SK-N-SH treated with all-trans-retinoic acid at 6 μM for 48 hours (cell line): ENCODE measurements around the gene SFMBT1.
A peak's percentile ranks its signal among the peaks of the same experiment; 100 is the strongest.

Source experiments
- ATAC-seq: fragments of 200-7000 bp; cut with Tn5 transposase; 3 replicates; pipeline ENCODE4 v1.9.1; 2020; ENCODE audit warnings: mild to moderate bottlenecking, moderate library complexity
- ARNTL ChIP-seq: fragments of 450-650 bp; formaldehyde crosslinking; IDR thresholded peaks from 2 replicates; pipeline ENCODE4 v1.5.0; 2020; ENCODE audit warnings: low read depth, mild to moderate bottlenecking, moderate library complexity, borderline replicate concordance
- BACH2 ChIP-seq: fragments of 250-450 bp; sonication (Bioruptor Pico); IDR thresholded peaks from 2 replicates; pipeline ENCODE4 v1.9.0; 2021; ENCODE audit warnings: mild to moderate bottlenecking, borderline replicate concordance
- CSDC2 ChIP-seq: fragments of 250-450 bp; sonication (Bioruptor Pico); IDR thresholded peaks from 2 replicates; pipeline ENCODE4 v1.5.0; 2020; ENCODE audit warnings: mild to moderate bottlenecking, moderate library complexity
- ESRRG ChIP-seq: fragments of 250-450 bp; sonication (Bioruptor Pico); IDR thresholded peaks from 2 replicates; pipeline ENCODE4 v1.6.1; 2021; ENCODE audit warnings: mild to moderate bottlenecking
- GLIS3 ChIP-seq: fragments of 250-450 bp; sonication (Bioruptor Pico); IDR thresholded peaks from 2 replicates; pipeline ENCODE4 v1.5.0; 2020; ENCODE audit warnings: mild to moderate bottlenecking, moderate library complexity
- ISL1 ChIP-seq: fragments of 250-450 bp; sonication (Bioruptor Pico); IDR thresholded peaks from 2 replicates; pipeline ENCODE4 v2.1.2; 2022; ENCODE audit warnings: mild to moderate bottlenecking, moderate library complexity
- OSR1 ChIP-seq: fragments of 250-450 bp; sonication (Bioruptor Pico); IDR thresholded peaks from 2 replicates; pipeline ENCODE4 v1.8.0; 2022; ENCODE audit warnings: moderate library complexity, mild to moderate bottlenecking, inconsistent platforms
- POU6F1 ChIP-seq: fragments of 250-450 bp; sonication (Bioruptor Pico); IDR thresholded peaks from 2 replicates; pipeline ENCODE4 v1.8.0; 2021; ENCODE audit warnings: low read depth, mild to moderate bottlenecking, moderate library complexity, borderline replicate concordance
- PPARA ChIP-seq: fragments of 250-450 bp; sonication (Bioruptor Pico); IDR thresholded peaks from 2 replicates; pipeline ENCODE4 v1.5.0; 2020; ENCODE audit warnings: mild to moderate bottlenecking, borderline replicate concordance
- RARB ChIP-seq: fragments of 250-450 bp; sonication (Bioruptor Pico); IDR thresholded peaks from 2 replicates; pipeline ENCODE4 v1.8.0; 2021; ENCODE audit warnings: mild to moderate bottlenecking, moderate library complexity
- SNAI2 ChIP-seq: fragments of 250-450 bp; sonication (Bioruptor Pico); IDR thresholded peaks from 2 replicates; pipeline ENCODE4 v1.5.0; 2020; ENCODE audit warnings: mild to moderate bottlenecking, moderate library complexity
- TOX ChIP-seq: fragments of 250-450 bp; sonication (Bioruptor Pico); IDR thresholded peaks from 2 replicates; pipeline ENCODE4 v1.8.0; 2021; ENCODE audit warnings: mild to moderate bottlenecking, moderate library complexity, borderline replicate concordance
- ZFP3 ChIP-seq: fragments of 250-450 bp; sonication (Bioruptor Pico); IDR thresholded peaks from 2 replicates; pipeline ENCODE4 v1.5.0; 2020; ENCODE audit warnings: mild to moderate bottlenecking, moderate library complexity
- ZFP30 ChIP-seq: fragments of 450-650 bp; formaldehyde crosslinking; IDR thresholded peaks from 2 replicates; pipeline ENCODE4 v1.5.0; 2022; ENCODE audit warnings: mild to moderate bottlenecking, moderate library complexity
- ZNF565 ChIP-seq: fragments of 450-650 bp; formaldehyde crosslinking; conservative IDR thresholded peaks from 2 replicates; pipeline ENCODE4 v1.5.0; 2020; ENCODE audit warnings: low read depth, mild to moderate bottlenecking, moderate library complexity
- ZNF70 ChIP-seq: fragments of 450-650 bp; formaldehyde crosslinking; IDR thresholded peaks from 2 replicates; pipeline ENCODE4 v1.5.0; 2020; ENCODE audit warnings: mild to moderate bottlenecking, moderate library complexity
- ZNF8 ChIP-seq: fragments of 450-650 bp; formaldehyde crosslinking; IDR thresholded peaks from 2 replicates; pipeline ENCODE4 v1.5.0; 2020; ENCODE audit warnings: mild to moderate bottlenecking, moderate library complexity
- TF ChIP-seq, protein P1 (sequence below): fragments of 250-450 bp; sonication (Bioruptor Pico); IDR thresholded peaks from 2 replicates; pipeline ENCODE4 v1.5.1; 2020; ENCODE audit warnings: low read depth, mild to moderate bottlenecking, moderate library complexity
- TF ChIP-seq, protein P2 (sequence below): fragments of 250-450 bp; sonication (Bioruptor Pico); IDR thresholded peaks from 2 replicates; pipeline ENCODE4 v1.8.0; 2020; ENCODE audit warnings: mild to moderate bottlenecking, moderate library complexity, borderline replicate concordance
- TF ChIP-seq, protein P3 (sequence below): fragments of 250-450 bp; sonication (Bioruptor Pico); IDR thresholded peaks from 2 replicates; pipeline ENCODE4 v1.5.1; 2021; ENCODE audit warnings: mild to moderate bottlenecking, moderate library complexity
- TF ChIP-seq, protein P4 (sequence below): fragments of 250-450 bp; sonication (Bioruptor Pico); IDR thresholded peaks from 2 replicates; pipeline ENCODE4 v1.5.0; 2020; ENCODE audit warnings: mild to moderate bottlenecking, moderate library complexity

The SFMBT1 gene

GRCh38 chr3:53049987-53050386 lies 4.1 kb upstream of the SFMBT1 start:
- ATAC-seq, result no peak

GRCh38 chr3:53046171-53047170 lies 598 bp upstream of the SFMBT1 start:
- peak; percentile 55 for ATAC-seq

More at GRCh38 chr3:53049987-53050386, 4.1 kb upstream of the SFMBT1 start:
- TF ChIP-seq POU6F1 (no peak), ZFP30 (CRISPR knock-in tag) (no peak)

DNA sequence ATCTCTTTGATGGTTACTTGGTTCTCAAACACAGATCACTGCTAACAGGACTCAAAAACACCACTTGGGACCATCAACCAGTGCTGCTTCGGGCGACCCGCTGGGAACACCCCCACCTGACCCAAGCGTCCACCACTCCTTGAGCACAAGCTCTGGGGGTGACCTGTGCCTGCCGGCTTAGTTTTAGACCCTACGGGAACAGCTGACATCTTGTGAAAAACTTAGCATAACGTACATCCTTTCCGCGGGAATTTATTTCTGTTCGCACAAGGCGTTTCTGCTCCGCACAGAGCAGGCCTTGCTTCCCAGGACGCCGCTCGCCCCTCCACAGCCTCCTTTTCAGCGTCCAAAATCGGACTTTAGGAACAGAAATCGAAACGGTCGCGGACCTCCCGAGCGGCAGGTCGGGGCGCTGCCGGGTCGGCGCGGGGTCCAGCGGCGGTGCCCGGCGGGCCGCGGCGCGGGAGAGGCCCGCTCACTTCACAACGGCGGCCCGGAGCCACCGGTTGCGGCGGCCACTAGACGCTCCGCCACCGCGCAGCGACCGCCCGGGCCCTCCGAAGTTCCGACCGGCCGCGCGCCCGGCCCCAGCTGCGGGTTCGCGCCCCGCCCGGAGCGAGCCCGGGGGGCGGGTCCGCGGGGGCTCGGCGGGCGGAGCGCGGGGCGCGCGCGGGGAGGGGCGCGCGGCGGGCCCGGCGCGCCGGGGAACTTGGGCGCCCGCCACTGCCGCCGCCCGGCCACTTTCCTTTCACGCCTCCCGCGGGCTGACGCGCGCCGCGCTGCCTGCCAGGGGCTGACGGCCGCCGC lies 959 bp downstream of the SFMBT1 start:
- no peak for TF ChIP-seq ESRRG (CRISPR knock-in tag)
- no peak for TF ChIP-seq PPARA (CRISPR knock-in tag)
- TF ChIP-seq BACH2 (CRISPR knock-in tag), result no peak
- TF ChIP-seq, protein P1, sequence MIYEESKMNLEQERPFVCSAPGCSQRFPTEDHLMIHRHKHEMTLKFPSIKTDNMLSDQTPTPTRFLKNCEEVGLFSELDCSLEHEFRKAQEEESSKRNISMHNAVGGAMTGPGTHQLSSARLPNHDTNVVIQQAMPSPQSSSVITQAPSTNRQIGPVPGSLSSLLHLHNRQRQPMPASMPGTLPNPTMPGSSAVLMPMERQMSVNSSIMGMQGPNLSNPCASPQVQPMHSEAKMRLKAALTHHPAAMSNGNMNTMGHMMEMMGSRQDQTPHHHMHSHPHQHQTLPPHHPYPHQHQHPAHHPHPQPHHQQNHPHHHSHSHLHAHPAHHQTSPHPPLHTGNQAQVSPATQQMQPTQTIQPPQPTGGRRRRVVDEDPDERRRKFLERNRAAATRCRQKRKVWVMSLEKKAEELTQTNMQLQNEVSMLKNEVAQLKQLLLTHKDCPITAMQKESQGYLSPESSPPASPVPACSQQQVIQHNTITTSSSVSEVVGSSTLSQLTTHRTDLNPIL (CRISPR knock-in tag), result no peak
- TF ChIP-seq, protein P2, sequence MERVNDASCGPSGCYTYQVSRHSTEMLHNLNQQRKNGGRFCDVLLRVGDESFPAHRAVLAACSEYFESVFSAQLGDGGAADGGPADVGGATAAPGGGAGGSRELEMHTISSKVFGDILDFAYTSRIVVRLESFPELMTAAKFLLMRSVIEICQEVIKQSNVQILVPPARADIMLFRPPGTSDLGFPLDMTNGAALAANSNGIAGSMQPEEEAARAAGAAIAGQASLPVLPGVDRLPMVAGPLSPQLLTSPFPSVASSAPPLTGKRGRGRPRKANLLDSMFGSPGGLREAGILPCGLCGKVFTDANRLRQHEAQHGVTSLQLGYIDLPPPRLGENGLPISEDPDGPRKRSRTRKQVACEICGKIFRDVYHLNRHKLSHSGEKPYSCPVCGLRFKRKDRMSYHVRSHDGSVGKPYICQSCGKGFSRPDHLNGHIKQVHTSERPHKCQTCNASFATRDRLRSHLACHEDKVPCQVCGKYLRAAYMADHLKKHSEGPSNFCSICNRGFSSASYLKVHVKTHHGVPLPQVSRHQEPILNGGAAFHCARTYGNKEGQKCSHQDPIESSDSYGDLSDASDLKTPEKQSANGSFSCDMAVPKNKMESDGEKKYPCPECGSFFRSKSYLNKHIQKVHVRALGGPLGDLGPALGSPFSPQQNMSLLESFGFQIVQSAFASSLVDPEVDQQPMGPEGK (CRISPR knock-in tag), result no peak
- ATAC-seq, result peak; percentile 34

More at GRCh38 chr3:53046171-53047170, 598 bp upstream of the SFMBT1 start:
- TF ChIP-seq ARNTL (CRISPR knock-in tag), result no peak
- TF ChIP-seq ZNF565, result no peak
- TF ChIP-seq ISL1 (CRISPR knock-in tag), result no peak
- TF ChIP-seq ZFP30 (CRISPR knock-in tag), result no peak
- TF ChIP-seq, protein P3, sequence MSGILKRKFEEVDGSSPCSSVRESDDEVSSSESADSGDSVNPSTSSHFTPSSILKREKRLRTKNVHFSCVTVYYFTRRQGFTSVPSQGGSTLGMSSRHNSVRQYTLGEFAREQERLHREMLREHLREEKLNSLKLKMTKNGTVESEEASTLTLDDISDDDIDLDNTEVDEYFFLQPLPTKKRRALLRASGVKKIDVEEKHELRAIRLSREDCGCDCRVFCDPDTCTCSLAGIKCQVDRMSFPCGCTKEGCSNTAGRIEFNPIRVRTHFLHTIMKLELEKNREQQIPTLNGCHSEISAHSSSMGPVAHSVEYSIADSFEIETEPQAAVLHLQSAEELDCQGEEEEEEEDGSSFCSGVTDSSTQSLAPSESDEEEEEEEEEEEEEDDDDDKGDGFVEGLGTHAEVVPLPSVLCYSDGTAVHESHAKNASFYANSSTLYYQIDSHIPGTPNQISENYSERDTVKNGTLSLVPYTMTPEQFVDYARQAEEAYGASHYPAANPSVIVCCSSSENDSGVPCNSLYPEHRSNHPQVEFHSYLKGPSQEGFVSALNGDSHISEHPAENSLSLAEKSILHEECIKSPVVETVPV, result no peak
- TF ChIP-seq ESRRG (CRISPR knock-in tag), result no peak
- no peak for TF ChIP-seq ZNF70 (CRISPR knock-in tag)
- TF ChIP-seq, protein P2 (CRISPR knock-in tag), result no peak

GRCh38 chr3:53044371-53044710 lies 1.5 kb downstream of the SFMBT1 start:
- ATAC-seq, result no peak
- TF ChIP-seq ZFP30 (CRISPR knock-in tag) (no peak), ZNF70 (CRISPR knock-in tag) (no peak), ESRRG (CRISPR knock-in tag) (no peak), RARB (CRISPR knock-in tag) (no peak), ISL1 (CRISPR knock-in tag) (no peak), CSDC2 (CRISPR knock-in tag) (no peak), ARNTL (CRISPR knock-in tag) (no peak), SNAI2 (CRISPR knock-in tag) (no peak), ZFP3 (CRISPR knock-in tag) (no peak), ZNF565 (no peak), TOX (CRISPR knock-in tag) (no peak), ZNF8 (no peak), GLIS3 (CRISPR knock-in tag) (no peak), OSR1 (CRISPR knock-in tag) (no peak)
- TF ChIP-seq, protein P3, result no peak
- TF ChIP-seq, protein P4, sequence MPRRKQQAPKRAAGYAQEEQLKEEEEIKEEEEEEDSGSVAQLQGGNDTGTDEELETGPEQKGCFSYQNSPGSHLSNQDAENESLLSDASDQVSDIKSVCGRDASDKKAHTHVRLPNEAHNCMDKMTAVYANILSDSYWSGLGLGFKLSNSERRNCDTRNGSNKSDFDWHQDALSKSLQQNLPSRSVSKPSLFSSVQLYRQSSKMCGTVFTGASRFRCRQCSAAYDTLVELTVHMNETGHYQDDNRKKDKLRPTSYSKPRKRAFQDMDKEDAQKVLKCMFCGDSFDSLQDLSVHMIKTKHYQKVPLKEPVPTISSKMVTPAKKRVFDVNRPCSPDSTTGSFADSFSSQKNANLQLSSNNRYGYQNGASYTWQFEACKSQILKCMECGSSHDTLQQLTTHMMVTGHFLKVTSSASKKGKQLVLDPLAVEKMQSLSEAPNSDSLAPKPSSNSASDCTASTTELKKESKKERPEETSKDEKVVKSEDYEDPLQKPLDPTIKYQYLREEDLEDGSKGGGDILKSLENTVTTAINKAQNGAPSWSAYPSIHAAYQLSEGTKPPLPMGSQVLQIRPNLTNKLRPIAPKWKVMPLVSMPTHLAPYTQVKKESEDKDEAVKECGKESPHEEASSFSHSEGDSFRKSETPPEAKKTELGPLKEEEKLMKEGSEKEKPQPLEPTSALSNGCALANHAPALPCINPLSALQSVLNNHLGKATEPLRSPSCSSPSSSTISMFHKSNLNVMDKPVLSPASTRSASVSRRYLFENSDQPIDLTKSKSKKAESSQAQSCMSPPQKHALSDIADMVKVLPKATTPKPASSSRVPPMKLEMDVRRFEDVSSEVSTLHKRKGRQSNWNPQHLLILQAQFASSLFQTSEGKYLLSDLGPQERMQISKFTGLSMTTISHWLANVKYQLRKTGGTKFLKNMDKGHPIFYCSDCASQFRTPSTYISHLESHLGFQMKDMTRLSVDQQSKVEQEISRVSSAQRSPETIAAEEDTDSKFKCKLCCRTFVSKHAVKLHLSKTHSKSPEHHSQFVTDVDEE (CRISPR knock-in tag), result no peak
